Measurements from ENCODE around the gene TEDDM1.
A peak's percentile ranks its signal among the peaks of the same experiment; 100 is the strongest.

Gene TEDDM1

GRCh38 chr1:182391362-182392049, 9.0 kb downstream of the TEDDM1 start, which contains the start of gene GLUL:
Gene GLUL, minus strand, starts transcription at chr1:182391790. Its CDS starts 3,053 bp downstream, at chr1:182388737.
- Mint-ChIP-seq H3K27ac (peak within 1 kb of the TSS; percentile 92 to 98 (median 97)), H3K4me1 (peaks cover 52% of the 10 kb centered on the region), H3K27me3 (ENCODE audit: low read depth) (peaks cover 3% of the 10 kb centered on the region), H3K4me3 (peak within 1 kb of the TSS; percentile 98 to 100 (median 100)), H3K36me3 (ENCODE audit: low read depth) (peaks cover 35% of the 10 kb centered on the region), H3K9me3 (no peaks in the 10 kb centered on the region)
- no peak for TF ChIP-seq CTCF (IDR thresholded peaks at IDR 0.05; ENCODE audit: unreplicated experiment in 3 of 3)

- Mint-ChIP-seq H3K36me3 (ENCODE audit: low read depth) (peaks cover 40% of the 10 kb centered on the region), H3K9me3 (no peaks in the 10 kb centered on the region), H3K27ac (peak overlapping the region; percentile 92 to 97 (median 97)), H3K27me3 (ENCODE audit: low read depth) (peaks cover 3% of the 10 kb centered on the region), H3K4me3 (peak overlapping the region; percentile 98 to 100 (median 100)), H3K4me1 (peaks cover 51% of the 10 kb centered on the region)
- TF ChIP-seq CTCF (IDR thresholded peaks at IDR 0.05; ENCODE audit: unreplicated experiment in 3 of 3) = peak in 1 of 3 experiments; percentile 31
Measured at GRCh38 chr1:182391028-182391361, 9.5 kb downstream of the TEDDM1 start.

GRCh38 chr1:182389619-182390047, 10.8 kb downstream of the TEDDM1 start:
- no peak for TF ChIP-seq CTCF (IDR thresholded peaks at IDR 0.05; ENCODE audit: unreplicated experiment in 3 of 3)
- Mint-ChIP-seq H3K9me3 (no peaks in the 10 kb centered on the region), H3K36me3 (ENCODE audit: low read depth) (peaks cover 53% of the 10 kb centered on the region), H3K27ac (peak overlapping the region; percentile 92 to 98 (median 97)), H3K4me1 (peaks cover 51% of the 10 kb centered on the region), H3K27me3 (ENCODE audit: low read depth) (peaks cover 3% of the 10 kb centered on the region), H3K4me3 (peak overlapping the region; percentile 98 to 100 (median 100))

GRCh38 chr1:182388392-182389134, 11.9 kb downstream of the TEDDM1 start:
- Mint-ChIP-seq H3K36me3 (ENCODE audit: low read depth) (peaks cover 64% of the 10 kb centered on the region), H3K27me3 (ENCODE audit: low read depth) (peaks cover 3% of the 10 kb centered on the region), H3K4me1 (peaks cover 43% of the 10 kb centered on the region), H3K9me3 (no peaks in the 10 kb centered on the region), H3K27ac (peak overlapping the region; percentile 92 to 98 (median 97)), H3K4me3 (peak overlapping the region; percentile 98 to 100 (median 100))
- no peak for TF ChIP-seq CTCF (IDR thresholded peaks at IDR 0.05; ENCODE audit: unreplicated experiment in 3 of 3)

GRCh38 chr1:182387566-182387965, 12.9 kb downstream of the TEDDM1 start:
- Mint-ChIP-seq H3K4me1 (peaks cover 36% of the 10 kb centered on the region), H3K36me3 (ENCODE audit: low read depth) (peaks cover 73% of the 10 kb centered on the region), H3K27me3 (ENCODE audit: low read depth) (peaks cover 3% of the 10 kb centered on the region), H3K9me3 (no peaks in the 10 kb centered on the region), H3K27ac (no peak overlapping the region), H3K4me3 (peak overlapping the region in 2 of 3 experiments; percentile 98 to 100)
- no peak for TF ChIP-seq CTCF (IDR thresholded peaks at IDR 0.05; ENCODE audit: unreplicated experiment in 3 of 3)

Data from nephron (organoid).